HepG2 (cell line): ENCODE measurements around the gene SPG7. TPM values are rescaled to one million over a fixed set of nuclear protein-coding genes. Genes with fewer than 3 reads are reported as not detected.

Experiments
- ARID2 ChIP-seq: sonication (generic); formaldehyde crosslinking; IDR thresholded peaks from 2 replicates; pipeline ENCODE4 v1.8.1; 2022; ENCODE audit warnings: mild to moderate bottlenecking, missing genetic modification reagents, borderline replicate concordance
- GABPB1 ChIP-seq: IDR thresholded peaks from 2 replicates; pipeline ENCODE4 v1.6.1; 2016; ENCODE audit warnings: mild to moderate bottlenecking, missing genetic modification reagents, moderate library complexity, missing compliant biosample characterization
- HCFC1 ChIP-seq: fragments of 150-350 bp; IDR thresholded peaks from 2 replicates; pipeline ENCODE4 v1.6.1; 2014; ENCODE audit warnings: low read depth, low read length
- HOXA3 ChIP-seq: sonication (generic); formaldehyde crosslinking; IDR thresholded peaks from 2 replicates; pipeline ENCODE4 v1.5.0; 2020; ENCODE audit warnings: missing genetic modification reagents
- IRX3 ChIP-seq: sonication (generic); formaldehyde crosslinking; IDR thresholded peaks from 2 replicates; pipeline ENCODE4 v1.8.1; 2023; ENCODE audit warnings: mild to moderate bottlenecking, low read depth, missing genetic modification reagents, borderline replicate concordance
- MED1 ChIP-seq: sonication (generic); formaldehyde crosslinking; IDR thresholded peaks from 2 replicates; pipeline ENCODE4 v1.4.0; 2020; ENCODE audit warnings: missing genetic modification reagents
- MEF2D ChIP-seq: sonication (generic); formaldehyde crosslinking; IDR thresholded peaks from 2 replicates; pipeline ENCODE4 v1.5.1; 2020; ENCODE audit warnings: mild to moderate bottlenecking, missing genetic modification reagents
- SIX1 ChIP-seq: sonication (generic); formaldehyde crosslinking; IDR thresholded peaks from 2 replicates; pipeline ENCODE4 v1.4.0; 2020; ENCODE audit warnings: missing genetic modification reagents, borderline replicate concordance
- SKI ChIP-seq: fragments of 450-650 bp; IDR thresholded peaks from one replicate; pipeline ENCODE4 v1.6.1; 2018; ENCODE audit warnings: mild to moderate bottlenecking; ENCODE audit not compliant: partially characterized antibody
- SPEN ChIP-seq: sonication (generic); formaldehyde crosslinking; IDR thresholded peaks from 2 replicates; pipeline ENCODE4 v1.5.1; 2020; ENCODE audit warnings: low read depth, mild to moderate bottlenecking, missing genetic modification reagents
- TGIF2 ChIP-seq: IDR thresholded peaks from 2 replicates; pipeline ENCODE4 v1.6.1; 2016; ENCODE audit warnings: control low read depth, missing compliant biosample characterization
- TOE1 ChIP-seq: sonication (generic); formaldehyde crosslinking; IDR thresholded peaks from 2 replicates; pipeline ENCODE4 v1.4.0; 2020; ENCODE audit warnings: mild to moderate bottlenecking, missing genetic modification reagents
- ZNF484 ChIP-seq: sonication (generic); formaldehyde crosslinking; IDR thresholded peaks from 2 replicates; pipeline ENCODE4 v1.5.1; 2020; ENCODE audit warnings: mild to moderate bottlenecking, low read depth, missing genetic modification reagents, borderline replicate concordance
- ZNF496 ChIP-seq: sonication (generic); formaldehyde crosslinking; IDR thresholded peaks from 2 replicates; pipeline ENCODE4 v1.8.1; 2023; ENCODE audit warnings: mild to moderate bottlenecking, moderate library complexity, missing genetic modification reagents; ENCODE audit not compliant: insufficient replicate concordance
- ZNF816 ChIP-seq: sonication (generic); formaldehyde crosslinking; IDR thresholded peaks from 2 replicates; pipeline ENCODE4 v1.8.0; 2022; ENCODE audit warnings: missing genetic modification reagents, mild to moderate bottlenecking, borderline replicate concordance
- ZSCAN22 ChIP-seq: sonication (generic); formaldehyde crosslinking; IDR thresholded peaks from 2 replicates; pipeline ENCODE4 v1.4.0; 2020; ENCODE audit warnings: mild to moderate bottlenecking, missing genetic modification reagents
- polyA plus RNA-seq, 8 experiments: library from polyadenylated mRNA; depleted of rRNA in 3 of 8; stranded (reverse) in 7 of 8; unstranded in 1 of 8; fragments of >200 nt; fragmentation: Illumina TruSeq in 4 of 8; extraction: Trizol in 4 of 8; gene quantifications; 2 replicates each; pipeline versions ENCODE4 v1.2.1 to v1.2.3, GENCODE V29; 2011 to 2016; ENCODE audit warnings: low read depth in 4 of 8, missing spikeins in 1 of 8, mixed read lengths in 1 of 8; ENCODE audit not compliant: insufficient read depth in 1 of 8
- total RNA-seq, 5 experiments: library from RNA; depleted of rRNA; stranded (reverse); fragments of >200 nt; fragmentation: Illumina TruSeq; extraction: Trizol; gene quantifications; 2 replicates each; pipeline ENCODE4 v1.2.3, GENCODE V29; 2016; ENCODE audit warnings: low read depth in 1 of 5
- TF ChIP-seq, protein P1 (sequence below): sonication (generic); formaldehyde crosslinking; IDR thresholded peaks from 2 replicates; pipeline ENCODE4 v1.4.0; 2020; ENCODE audit warnings: missing genetic modification reagents, borderline replicate concordance
- TF ChIP-seq, protein P2 (sequence below): sonication (generic); formaldehyde crosslinking; IDR thresholded peaks from 2 replicates; pipeline ENCODE4 v1.4.0; 2020; ENCODE audit warnings: mild to moderate bottlenecking, missing genetic modification reagents
- TF ChIP-seq, protein P3 (sequence below): sonication (generic); formaldehyde crosslinking; IDR thresholded peaks from 2 replicates; pipeline ENCODE4 v1.4.0; 2020; ENCODE audit warnings: mild to moderate bottlenecking, missing genetic modification reagents

The SPG7 gene
- total and polyA plus RNA-seq, 2 of the 13 experiments (the other 11 are each of a cell fraction or from before 2014, with no cell fraction given): 66.0 to 136 TPM

DNA sequence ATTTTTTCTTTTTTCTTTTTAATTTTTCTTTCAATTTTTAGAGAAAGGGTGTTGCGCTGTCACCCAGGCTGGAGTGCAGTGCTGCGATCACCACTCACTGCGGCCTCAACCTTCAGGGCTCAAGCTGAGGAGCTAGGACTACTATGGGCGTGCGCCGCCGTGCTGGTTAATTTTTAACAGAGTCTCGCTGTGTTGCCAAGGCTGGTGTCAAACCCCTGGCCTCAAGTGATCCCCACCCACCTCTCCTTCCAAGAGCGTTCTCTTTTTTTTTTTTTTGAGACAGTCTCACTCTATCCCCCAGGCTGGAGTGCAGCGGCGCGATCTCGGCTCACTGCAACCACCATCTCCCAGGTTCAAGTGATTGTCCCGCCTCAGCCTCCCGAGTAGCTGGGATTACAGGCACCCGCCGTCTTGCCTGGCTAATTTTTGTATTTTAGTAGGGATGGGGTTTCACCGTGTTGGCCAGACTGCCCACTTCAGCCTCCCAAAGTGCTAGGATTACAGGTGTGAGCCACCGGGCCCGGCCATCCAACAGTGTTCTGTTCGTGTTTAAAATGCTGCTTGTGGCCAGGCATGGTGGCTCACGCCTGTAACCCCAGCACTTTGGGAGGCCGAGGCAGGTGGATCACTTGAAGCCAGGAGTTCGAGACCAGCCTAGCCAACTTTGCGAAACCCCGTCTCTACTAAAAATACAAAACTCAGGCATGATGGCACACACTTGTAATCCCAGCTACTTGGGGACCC lies 37.8 kb downstream of the SPG7 start (continued):
- TF ChIP-seq, protein P1, sequence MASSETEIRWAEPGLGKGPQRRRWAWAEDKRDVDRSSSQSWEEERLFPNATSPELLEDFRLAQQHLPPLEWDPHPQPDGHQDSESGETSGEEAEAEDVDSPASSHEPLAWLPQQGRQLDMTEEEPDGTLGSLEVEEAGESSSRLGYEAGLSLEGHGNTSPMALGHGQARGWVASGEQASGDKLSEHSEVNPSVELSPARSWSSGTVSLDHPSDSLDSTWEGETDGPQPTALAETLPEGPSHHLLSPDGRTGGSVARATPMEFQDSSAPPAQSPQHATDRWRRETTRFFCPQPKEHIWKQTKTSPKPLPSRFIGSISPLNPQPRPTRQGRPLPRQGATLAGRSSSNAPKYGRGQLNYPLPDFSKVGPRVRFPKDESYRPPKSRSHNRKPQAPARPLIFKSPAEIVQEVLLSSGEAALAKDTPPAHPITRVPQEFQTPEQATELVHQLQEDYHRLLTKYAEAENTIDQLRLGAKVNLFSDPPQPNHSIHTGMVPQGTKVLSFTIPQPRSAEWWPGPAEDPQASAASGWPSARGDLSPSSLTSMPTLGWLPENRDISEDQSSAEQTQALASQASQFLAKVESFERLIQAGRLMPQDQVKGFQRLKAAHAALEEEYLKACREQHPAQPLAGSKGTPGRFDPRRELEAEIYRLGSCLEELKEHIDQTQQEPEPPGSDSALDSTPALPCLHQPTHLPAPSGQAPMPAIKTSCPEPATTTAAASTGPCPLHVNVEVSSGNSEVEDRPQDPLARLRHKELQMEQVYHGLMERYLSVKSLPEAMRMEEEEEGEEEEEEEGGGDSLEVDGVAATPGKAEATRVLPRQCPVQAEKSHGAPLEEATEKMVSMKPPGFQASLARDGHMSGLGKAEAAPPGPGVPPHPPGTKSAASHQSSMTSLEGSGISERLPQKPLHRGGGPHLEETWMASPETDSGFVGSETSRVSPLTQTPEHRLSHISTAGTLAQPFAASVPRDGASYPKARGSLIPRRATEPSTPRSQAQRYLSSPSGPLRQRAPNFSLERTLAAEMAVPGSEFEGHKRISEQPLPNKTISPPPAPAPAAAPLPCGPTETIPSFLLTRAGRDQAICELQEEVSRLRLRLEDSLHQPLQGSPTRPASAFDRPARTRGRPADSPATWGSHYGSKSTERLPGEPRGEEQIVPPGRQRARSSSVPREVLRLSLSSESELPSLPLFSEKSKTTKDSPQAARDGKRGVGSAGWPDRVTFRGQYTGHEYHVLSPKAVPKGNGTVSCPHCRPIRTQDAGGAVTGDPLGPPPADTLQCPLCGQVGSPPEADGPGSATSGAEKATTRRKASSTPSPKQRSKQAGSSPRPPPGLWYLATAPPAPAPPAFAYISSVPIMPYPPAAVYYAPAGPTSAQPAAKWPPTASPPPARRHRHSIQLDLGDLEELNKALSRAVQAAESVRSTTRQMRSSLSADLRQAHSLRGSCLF: no peak
- TF ChIP-seq SKI: no peak
- TF ChIP-seq HOXA3: peak; percentile 57; the same call in 1 of the 2 replicates
- TF ChIP-seq, protein P2, sequence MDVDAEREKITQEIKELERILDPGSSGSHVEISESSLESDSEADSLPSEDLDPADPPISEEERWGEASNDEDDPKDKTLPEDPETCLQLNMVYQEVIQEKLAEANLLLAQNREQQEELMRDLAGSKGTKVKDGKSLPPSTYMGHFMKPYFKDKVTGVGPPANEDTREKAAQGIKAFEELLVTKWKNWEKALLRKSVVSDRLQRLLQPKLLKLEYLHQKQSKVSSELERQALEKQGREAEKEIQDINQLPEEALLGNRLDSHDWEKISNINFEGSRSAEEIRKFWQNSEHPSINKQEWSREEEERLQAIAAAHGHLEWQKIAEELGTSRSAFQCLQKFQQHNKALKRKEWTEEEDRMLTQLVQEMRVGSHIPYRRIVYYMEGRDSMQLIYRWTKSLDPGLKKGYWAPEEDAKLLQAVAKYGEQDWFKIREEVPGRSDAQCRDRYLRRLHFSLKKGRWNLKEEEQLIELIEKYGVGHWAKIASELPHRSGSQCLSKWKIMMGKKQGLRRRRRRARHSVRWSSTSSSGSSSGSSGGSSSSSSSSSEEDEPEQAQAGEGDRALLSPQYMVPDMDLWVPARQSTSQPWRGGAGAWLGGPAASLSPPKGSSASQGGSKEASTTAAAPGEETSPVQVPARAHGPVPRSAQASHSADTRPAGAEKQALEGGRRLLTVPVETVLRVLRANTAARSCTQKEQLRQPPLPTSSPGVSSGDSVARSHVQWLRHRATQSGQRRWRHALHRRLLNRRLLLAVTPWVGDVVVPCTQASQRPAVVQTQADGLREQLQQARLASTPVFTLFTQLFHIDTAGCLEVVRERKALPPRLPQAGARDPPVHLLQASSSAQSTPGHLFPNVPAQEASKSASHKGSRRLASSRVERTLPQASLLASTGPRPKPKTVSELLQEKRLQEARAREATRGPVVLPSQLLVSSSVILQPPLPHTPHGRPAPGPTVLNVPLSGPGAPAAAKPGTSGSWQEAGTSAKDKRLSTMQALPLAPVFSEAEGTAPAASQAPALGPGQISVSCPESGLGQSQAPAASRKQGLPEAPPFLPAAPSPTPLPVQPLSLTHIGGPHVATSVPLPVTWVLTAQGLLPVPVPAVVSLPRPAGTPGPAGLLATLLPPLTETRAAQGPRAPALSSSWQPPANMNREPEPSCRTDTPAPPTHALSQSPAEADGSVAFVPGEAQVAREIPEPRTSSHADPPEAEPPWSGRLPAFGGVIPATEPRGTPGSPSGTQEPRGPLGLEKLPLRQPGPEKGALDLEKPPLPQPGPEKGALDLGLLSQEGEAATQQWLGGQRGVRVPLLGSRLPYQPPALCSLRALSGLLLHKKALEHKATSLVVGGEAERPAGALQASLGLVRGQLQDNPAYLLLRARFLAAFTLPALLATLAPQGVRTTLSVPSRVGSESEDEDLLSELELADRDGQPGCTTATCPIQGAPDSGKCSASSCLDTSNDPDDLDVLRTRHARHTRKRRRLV (CRISPR knock-in tag): no peak
- TF ChIP-seq SPEN (CRISPR knock-in tag): no peak; the same call in 1 of the 2 replicates
- 0 out of 2 replicates have a peak, but pooled peaks have one; percentile 43 for TF ChIP-seq ARID2 (CRISPR knock-in tag)
- TF ChIP-seq IRX3 (CRISPR knock-in tag): no peak
- TF ChIP-seq ZNF816 (CRISPR knock-in tag): no peak
- TF ChIP-seq SIX1 (CRISPR knock-in tag): no peak
- TF ChIP-seq ZNF484 (CRISPR knock-in tag): no peak
- 0 out of 2 replicates have a peak, but pooled peaks have one; percentile 37 for TF ChIP-seq MEF2D
- TF ChIP-seq, protein P3, sequence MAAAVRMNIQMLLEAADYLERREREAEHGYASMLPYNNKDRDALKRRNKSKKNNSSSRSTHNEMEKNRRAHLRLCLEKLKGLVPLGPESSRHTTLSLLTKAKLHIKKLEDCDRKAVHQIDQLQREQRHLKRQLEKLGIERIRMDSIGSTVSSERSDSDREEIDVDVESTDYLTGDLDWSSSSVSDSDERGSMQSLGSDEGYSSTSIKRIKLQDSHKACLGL (CRISPR knock-in tag): no peak
- no peak; the same call in 1 of the 2 replicates for TF ChIP-seq TOE1
- no peak; the same call in 1 of the 2 replicates for TF ChIP-seq TGIF2 (CRISPR knock-in tag)
- TF ChIP-seq ZSCAN22 (CRISPR knock-in tag): no peak
- TF ChIP-seq ZNF496 (CRISPR knock-in tag): no peak
- TF ChIP-seq HCFC1: no peak
- 0 out of 2 replicates have a peak, but pooled peaks have one; percentile 12 for TF ChIP-seq GABPB1 (CRISPR knock-in tag)
- peak; percentile 36; the same call in 1 of the 2 replicates for TF ChIP-seq MED1
